ENCODE results near the gene KIF21B.
"Not testable (repeated sequence)": the region's sequence is repeated elsewhere in the genome, so short reads cannot be mapped to it uniquely, and the experiment has no call there.

KIF21B gene

DNA sequence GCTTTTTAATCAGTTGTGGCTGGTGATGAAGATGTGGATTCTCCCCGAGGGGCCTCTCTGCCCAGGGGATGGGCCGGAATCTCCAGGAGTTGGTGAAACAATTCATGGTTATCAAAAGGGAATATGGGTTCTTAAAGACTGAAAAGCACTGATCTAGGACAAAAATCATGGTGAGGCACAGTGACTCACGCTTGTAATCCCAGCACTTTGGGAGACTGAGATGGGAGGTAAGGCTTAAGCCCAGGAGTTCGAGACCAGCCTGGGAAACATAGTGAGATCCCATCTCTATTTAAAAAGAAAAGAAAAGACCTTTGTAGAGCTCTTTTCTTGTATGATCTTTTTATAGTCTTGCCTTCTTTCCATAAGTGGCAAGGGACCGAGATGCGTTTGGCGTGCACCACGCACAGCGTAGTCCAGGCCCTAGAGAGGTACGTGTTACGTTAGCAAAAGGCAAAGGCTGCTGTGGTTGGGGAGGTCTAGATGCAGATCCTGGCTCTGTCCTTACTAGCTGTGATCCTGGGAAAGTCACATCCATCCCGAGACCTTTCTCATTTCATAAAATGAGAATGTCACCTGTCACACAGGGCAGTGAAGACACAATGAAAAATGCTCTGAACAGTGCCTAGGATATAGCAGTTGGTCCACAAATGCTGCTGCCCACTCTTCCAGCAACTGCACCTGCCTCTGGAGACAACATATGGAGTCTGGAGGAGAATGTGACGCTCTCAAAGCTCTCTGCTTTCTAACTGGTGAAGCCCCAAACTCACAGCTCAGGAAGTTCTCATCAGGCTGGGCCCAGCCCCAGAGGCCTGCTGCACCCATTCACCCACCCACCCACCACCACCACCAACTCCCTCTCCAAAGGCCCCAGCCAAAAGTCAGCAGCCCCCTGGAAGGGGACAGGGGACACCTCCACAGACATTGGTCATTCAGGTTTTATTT is 54.8 kb downstream of the KIF21B start:
- DNase-seq: no peak

DNA sequence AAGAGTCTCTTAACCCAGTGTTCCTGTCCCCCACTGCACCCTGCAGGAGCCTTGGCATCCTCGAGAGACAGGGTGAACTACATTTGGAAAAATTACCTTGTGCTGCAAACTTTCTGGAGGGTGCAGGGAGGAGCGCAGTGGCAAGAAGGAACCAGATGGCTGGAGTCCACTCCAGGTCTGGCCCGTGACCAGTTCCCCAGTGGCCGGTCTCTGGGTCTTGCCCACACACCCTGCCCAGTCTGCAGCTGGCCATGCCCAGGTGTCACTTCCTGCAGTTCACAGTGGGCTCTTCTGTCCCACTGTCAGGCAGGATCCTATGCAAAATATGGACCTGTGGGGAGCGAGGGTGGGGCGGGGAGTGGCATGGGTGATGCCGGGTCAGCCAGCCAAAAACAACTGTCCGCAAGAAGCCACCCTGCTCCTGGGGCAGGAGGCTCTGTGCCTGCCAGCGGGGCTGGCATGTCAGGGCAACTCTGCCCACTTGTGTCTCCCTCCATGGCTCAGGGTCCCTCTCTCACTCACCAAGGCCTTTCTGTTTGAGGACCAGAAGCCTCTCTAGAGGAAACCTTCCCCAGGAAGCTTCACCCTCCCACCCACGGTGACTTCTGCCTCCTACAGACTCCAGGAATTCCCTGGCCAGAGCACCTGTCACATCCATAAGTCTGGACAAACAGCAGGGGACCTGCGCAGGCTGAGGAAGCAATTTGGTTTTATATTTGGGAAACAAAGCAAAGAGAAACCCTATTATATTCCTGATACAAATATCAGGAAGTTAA is 55.6 kb downstream of the KIF21B start:
- no peak for DNase-seq

DNA sequence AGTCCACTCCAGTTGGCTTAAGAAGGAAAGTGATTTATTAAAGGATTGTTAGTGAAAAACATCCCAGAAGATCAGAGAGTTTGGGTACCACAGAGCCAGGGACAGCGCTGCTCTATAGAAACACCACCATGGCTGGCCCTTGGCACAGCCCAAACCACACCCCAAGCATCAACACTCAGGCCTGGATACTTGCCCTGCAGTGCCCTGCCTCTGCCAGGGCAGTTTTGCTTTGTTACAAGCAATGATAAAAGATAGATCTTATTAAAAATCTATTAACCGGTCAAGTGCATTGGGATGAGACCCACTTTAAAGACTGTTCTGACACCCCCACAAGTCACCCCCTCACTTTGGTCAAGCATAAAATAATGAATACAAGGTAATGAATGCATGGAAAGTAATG is 56.6 kb downstream of the KIF21B start:
- DNase-seq: no peak

DNA sequence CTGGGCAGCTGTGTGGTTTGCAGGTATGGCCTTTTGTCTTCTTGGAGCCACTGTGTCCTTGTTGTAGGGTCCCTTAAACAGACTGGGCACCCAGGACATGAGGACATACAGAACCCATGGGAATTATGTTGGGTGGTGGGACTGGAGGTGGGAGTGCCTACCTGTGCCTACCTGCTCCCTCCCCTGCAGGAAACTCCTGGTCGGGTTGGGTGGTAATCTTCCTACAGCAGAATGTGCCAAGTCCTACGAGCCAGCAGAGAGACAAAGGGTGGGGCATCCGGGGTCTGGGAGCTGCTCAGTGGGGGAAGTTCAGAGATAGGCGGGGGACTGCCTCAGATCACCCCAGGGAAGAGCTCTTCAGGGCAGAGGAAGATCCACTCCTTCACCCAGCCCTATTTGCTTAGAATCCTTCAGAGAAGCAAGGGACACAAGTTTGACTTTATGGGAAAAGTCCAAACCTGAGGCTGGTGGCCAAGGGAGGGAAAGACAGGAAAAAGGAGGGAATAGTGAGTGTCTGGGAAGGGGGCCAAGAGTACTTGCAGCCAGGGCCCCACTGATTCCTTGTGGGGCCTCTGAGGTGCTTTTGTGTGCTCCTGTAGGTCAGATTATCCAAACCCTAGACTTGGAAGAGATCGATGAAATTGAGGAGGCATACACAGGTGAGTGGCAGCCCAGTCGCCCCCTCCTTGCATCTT is 58.3 kb downstream of the KIF21B start:
- DNase-seq: no peak

DNA sequence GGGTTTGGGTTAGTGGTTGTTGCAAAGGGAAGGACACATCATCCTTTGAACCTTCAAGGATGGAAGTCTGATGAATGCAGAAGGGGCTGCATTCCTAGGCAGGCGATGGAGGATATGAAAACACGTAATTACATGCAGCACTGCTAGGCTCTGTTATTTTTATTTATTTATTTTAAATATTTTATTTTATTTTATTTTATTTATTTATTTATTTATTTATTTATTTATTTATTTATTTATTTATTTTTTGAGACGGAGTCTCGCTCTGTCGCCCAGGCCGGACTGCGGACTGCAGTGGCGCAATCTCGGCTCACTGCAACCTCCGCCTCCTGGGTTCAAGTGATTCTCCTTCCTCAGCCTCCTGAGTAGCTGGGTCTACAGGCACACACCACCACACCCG is 59.6 kb downstream of the KIF21B start:
- DNase-seq: not testable (repeated sequence)

DNA sequence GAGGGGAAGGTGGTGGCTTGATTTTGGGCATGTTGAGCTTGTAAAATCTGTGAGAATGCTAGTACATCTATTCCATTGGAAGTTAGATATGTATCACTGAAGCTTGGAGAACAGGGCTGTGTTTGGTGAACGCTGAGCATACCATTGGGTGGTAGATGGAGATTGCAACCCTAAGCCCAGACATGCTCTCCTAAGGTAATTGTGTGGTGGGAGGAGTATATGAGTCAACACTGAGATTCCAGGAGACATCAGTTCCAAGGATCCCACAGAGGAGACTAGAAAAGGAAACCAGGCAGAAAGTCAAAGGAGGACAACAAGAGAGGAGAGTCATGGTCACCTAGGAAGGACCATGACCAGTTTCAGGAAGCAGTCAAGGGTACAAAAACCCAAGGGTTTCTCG is 60.4 kb downstream of the KIF21B start:
- no peak for DNase-seq

DNA sequence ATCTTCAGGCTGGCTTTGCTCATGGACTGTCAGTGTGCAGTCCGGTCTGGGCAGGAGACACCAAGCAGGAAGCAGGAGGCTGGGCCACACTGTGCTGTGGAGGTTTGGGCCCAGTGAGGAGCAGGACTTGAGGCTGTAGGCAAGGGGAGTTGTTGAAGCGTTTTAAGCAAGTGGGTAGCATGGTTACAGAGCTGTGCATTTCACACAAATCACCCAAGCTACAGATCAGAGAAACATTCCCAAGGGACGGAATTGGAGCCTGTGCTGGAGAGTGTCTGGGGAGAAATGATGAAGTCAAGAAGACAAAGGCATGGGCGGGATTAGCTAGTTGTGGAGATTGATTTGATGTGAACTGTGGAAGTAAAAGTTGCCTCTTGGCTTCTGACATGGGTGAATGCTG is 60.9 kb downstream of the KIF21B start:
- DNase-seq: no peak

DNA sequence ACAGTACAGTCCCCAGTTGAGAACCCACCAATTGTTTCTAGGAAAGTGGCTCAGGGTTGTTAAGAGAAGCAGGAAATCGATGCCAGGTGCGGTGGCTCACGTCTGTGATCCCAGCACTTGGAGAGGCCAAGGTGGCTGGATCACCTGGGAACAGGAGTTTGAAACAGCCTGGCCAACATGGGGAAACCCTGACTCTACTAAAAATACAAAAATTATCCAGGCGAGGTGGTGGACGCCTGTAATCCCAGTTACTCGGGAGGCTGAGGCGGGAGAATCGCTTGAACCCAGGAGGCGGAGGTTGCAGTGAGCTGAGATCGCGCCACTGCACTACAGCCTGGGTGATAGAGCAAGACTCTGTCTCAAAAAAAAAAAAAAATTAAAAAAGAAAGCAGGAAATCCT is 61.4 kb downstream of the KIF21B start:
- not testable (repeated sequence) for DNase-seq

DNA sequence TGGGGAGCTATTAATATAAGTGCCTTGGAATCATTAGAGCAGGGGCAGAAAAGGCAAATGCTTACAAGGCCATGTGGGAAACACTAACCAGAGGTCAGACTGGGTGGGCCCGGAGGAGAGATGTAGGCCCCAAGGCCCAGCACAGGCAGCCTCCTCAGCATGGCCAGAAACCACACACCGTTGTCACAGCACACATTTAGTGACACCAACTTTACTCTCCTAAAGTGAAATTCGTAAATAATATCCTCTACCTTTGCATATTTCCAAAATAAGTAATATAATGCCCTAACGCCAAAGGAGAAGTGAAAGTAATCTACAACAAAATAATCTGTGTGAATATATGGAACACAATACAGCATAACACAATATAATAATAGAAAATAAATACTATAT is 62.6 kb downstream of the KIF21B start:
- DNase-seq: no peak

DNA sequence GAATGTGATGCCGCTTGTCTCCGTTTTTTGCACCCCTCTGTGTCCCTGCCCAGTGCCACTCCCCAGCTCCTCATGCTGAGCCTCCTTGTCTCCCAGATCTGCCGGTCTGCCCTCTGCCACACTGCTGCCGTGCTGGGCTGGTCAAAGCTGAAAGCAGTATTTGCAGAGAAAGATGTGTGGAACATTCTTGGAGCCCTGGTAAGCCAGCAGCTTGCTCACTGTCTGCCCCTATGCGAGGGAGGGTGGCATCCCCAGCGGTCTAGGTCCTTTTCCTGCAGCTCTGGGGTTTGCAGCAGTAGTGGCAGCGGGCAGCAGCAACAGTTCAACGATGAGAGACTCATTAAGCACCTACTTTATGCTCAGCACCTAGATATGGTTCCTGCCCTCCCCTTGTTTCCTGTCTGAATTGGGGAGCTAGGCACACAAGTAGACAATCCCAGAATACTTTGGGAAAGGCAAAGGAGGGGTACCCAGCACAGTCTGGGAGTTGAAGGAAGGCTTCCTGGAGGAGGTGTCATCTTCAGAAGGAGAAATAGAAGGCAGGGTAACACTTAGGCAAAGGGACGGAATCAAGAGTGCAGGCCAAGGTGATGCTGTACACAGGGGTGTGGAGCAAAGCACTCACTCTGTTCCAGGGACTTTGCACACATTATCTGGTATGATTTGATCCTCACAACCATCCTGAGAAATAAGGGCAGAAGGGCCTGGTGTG is 63.1 kb downstream of the KIF21B start:
- no peak for DNase-seq

DNA sequence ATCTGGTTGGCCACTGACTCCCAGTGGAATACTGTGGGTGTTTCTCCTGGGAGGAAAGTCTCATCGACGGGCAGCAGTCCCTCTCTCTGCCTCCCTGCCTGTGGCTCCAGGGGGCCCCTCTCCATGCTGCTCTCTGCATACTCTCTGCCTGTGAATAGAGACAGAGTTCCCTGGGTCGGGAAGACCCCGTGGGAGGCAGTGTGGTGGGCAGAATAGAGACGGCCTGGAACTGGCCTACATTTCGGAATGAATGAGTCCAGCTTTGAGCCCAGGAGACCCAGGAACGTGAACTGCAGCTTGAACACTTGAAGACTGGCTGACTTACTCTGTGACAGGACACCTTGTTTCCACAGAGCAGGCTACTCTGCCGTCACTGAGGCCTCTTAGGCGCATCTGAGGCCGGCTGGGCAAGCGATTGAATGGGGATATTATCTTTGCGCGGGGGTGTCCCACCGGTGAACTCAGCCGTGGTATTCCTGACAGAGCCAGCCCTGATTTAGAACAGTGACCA is 64.0 kb downstream of the KIF21B start:
- no peak for DNase-seq

DNA sequence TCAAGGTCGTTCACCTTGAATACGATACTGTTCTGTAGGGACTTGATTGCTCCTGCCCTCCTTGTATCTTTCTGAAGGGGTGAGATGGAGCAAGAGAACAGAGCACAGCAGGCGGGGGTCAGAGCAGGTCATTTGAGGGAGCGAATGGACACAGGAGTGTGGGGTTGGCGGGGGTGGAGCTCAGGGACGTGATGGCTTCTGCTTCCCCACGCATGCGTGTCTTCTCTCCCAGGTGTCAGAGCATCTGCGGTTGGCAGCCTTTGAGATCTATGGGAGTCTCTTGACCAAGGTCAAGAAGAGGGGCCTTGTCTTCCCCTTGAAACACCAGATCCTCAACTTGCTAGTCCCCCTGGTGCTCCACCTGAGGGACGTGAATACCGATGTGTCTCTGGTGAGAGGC is 64.9 kb downstream of the KIF21B start:
- no peak for DNase-seq

DNA sequence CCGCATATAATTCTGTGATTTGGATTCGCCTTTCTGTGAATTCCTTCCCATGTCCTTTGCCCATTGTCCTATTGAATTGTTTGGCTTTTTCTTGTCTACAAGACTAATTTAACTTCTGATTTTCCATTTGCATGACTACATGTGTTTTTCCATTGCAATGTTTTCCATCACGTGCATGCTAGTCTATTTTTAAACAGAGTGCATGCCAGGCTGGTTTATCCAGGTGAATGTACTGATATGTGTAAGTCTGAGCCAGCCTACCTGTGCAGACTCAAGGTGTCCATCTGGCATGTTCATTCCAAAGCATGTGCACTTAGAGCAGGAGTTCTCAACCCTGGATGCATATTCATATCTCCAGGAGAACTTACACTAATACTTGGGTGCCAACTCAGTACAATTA is 69.1 kb downstream of the KIF21B start:
- no peak for DNase-seq

DNA sequence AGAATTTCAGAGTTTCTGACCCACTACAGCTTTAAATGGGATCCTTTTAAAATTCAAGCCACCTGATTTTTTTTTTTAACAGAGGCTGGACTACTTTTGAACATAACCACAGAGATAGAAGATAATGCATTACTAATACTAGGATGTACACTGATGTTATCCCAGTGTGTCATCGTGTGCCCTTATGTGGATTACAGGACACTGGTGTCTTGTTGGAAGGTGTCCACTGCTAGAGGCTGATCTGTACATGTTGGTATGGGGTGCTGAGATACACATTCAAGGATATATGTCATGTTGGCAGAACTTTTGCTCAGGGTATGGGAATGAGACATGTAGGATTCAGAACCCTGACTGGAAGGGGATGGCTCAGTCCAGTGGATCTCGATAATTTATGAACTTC is 72.5 kb downstream of the KIF21B start:
- no peak for DNase-seq

DNA sequence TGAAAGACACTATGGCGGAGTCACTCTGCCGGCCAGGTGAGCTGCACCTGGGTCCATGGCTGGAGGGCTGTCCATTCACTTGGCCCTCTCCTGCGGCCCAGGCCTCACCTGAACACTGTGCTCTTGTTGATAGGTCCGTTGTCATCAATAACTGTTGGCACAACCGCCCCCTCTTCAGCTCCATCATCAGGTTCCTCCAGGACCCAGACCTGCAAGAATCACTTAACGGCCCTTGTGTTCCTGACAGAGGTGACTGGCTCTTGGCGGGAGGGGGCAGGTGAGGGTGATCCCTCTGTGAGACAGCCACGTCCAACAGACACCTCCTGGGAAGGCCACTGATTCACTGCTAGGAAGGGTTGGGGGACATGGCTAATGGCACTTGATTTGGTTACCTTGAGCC is 73.9 kb downstream of the KIF21B start:
- no peak for DNase-seq

DNA sequence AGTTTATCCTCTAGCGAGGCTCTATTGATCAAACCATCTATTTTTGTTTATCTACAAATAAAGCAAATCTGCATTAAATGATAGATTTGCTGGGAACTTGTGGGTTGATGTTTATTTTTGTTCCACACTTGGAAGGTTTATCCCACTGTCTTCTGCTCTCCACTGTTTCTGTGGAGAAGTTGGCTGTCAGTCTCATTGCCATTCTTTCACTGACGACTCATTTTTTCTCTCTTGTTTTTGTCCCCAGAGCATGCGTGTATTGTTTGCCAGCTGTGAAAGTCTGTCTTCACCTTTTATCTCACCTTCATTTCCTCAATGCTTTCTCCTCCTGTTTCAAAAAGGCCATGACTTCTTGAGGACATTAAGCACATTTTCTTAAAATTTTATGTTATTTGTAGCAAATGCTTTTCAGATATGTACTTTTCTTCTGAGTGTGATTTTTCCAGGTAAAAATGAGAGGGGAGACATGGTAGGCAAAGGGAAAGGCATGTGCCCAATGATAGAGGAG is 76.4 kb downstream of the KIF21B start:
- no peak for DNase-seq

DNA sequence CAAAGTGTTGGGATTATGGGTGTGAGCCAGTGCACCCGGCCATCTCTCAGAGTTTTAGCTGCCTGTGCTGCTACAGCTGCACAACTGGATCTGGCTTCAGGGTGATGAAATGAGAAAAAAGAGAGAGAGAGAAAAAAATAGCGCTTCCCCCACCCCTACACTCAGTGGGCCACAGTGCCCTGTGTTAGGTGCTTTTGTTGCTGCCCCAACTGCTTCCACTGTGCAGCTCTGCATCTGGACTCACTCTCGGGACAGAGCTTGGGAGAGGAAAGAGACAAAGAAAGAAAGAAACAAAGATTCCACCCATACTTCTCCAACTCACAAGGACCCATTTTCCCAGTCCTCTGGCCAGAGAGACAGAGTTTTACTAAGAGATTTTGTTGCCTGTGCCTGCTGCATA is 78.4 kb downstream of the KIF21B start:
- DNase-seq: no peak

DNA sequence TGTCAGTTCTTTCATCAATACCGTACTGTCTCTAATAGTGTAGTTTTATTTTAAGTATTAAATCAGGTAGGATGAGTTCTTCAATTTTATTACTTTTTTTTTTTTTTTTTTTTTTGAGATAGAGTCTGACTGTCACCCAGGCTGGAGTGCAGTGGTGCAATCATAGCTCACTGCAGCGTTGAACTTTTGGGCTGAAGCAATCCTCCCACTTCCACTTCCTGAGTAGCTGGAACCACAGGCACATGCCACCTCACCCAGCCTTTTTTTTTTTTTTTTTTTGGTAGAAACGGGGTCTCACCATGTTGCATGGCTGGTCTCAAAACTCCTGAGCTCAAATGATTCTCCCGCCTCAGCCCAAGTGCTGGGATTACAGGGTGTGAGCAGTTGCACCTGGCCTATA is 84.6 kb downstream of the KIF21B start:
- no peak for DNase-seq

DNA sequence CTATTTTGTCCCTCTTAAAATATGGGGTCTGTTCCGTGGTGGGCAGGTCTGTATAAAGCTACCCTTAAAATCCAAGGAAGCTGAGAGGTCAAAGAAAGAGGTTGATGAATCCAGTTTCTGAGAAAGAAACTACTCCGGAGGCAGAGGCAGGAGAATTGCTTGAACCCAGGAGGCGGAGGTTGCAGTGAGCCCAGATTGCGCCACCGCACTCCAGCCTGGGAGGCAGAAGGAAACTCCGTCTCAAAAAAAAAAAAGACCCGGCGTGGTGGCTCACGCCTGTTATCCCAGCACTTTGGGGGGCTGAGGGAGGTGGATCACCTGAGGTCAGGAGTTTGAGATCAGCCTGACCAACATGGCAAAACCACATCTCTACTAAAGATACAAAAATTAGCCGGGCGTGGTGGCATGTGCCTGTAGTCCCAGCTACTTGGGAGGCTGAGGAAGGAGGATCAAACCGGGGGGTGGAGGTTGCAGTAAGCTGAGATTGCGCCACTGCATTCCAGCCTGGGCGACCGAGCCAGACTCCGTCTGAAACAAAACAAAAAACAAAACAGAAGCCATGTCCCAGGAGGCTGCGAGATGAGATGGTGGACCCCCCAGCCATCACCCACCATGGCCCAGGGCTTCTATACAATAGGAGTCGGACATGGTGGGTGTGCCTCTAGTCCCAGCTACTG is 88.1 kb downstream of the KIF21B start:
- not testable (repeated sequence) for DNase-seq

DNA sequence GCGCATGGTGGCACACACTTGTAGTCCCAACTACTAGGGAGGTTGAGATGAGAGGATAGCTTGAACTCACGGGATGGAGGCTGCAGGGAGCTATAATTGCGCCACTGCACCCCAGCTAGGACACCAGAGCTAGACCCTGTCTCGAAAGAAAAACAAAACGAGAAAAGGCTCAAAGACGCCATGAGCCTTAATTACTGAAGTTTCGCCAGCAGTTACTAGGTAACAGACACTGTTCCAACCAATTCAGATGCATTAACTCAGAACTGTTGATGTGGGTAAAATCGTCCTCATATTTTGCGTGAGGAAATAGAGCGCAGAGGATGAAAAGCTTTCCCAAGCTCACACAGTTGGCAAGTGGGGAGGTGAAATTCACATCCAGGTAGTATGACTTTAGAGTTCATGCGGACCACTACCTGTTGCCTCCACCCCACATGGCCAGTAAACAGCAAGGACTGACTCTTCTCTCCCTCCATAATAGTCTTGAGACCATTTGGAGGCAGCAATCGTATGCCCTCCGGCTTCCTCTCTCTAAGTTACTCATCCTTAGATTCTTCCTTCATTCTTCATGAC is 88.8 kb downstream of the KIF21B start:
- no peak for DNase-seq

DNA sequence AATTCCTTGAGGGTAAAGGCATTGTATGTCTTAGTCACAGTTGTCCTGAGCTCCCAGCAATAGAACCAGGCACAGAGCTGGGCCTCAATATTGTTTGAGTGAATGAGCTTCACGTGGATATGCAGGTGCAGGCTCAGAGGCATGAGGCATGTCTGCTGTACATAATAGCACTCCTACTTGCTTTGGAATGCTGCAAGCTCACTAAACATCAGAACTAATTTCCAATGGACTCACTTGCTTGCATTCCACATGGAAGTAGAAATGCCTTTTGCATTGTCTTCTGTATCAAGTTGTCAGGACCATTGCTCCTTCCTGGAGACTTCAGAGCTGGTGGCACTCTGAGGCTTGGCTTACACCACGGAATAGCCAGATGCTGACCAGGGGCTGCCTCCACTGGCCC is 91.7 kb downstream of the KIF21B start:
- no peak for DNase-seq

DNA sequence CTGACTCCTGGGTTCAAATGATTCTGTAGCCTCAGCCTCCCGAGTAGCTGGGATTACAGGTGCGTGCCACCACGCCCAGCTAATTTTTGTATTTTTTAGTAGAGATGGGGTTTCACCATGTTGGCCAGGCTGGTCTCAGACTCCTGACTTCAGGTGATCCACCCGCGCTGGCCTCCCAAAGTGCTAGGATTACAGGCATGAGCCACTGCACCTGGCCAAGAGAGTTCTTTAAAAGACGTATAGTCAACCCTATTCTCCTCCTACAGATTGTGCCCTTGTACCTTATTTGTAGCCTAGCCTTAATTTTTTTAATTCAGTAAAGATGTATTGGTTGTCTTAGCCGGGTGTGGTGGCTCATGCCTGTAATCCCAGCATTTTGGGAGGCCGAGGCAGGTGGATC is 93.2 kb downstream of the KIF21B start:
- DNase-seq: not testable (repeated sequence)
